Activated naive CD8-positive, alpha-beta T cell treated with anti-CD3 and anti-CD28 coated beads, Interleukin-2, amount 10 ng/mL, durations not matched to agents 7 days and 5 days (primary cell): Measurements from ENCODE around the gene AKR7A3. TPM values are rescaled to one million over a fixed set of nuclear protein-coding genes. Genes with fewer than 3 reads are reported as not detected.

Source experiments
- ATAC-seq: fragments of 150-1000 bp; cut with Tn5 transposase; one replicate; pipeline ENCODE4 v1.10.0; 2021; ENCODE audit warnings: low read depth, moderate library complexity
- POLR2A ChIA-PET: fragments of 350-600 bp; sonication (Branson Sonifier 250); formaldehyde crosslinking; loops from one replicate; lab custom pipeline; 2021; ENCODE audit warnings: antibody characterized with exemption; lab: Charles Lee
- DNase-seq: peaks from one replicate; pipeline ENCODE4 v3.0.0; 2021
- H3K27ac Mint-ChIP-seq: one replicate; pipeline ENCODE4 v1.8.0; 2022; ENCODE audit warnings: mild to moderate bottlenecking, mixed read lengths
- H3K27me3 Mint-ChIP-seq: one replicate; pipeline ENCODE4 v1.8.0; 2022; ENCODE audit warnings: mild to moderate bottlenecking, moderate library complexity, mixed read lengths
- H3K36me3 Mint-ChIP-seq: one replicate; pipeline ENCODE4 v1.8.0; 2021; ENCODE audit warnings: mild to moderate bottlenecking, mixed read lengths
- H3K4me1 Mint-ChIP-seq: one replicate; pipeline ENCODE4 v1.8.0; 2021; ENCODE audit warnings: mixed read lengths
- H3K4me3 Mint-ChIP-seq: one replicate; pipeline ENCODE4 v1.8.0; 2022; ENCODE audit warnings: mild to moderate bottlenecking, moderate library complexity, mixed read lengths
- H3K9me3 Mint-ChIP-seq: one replicate; pipeline ENCODE4 v1.8.0; 2021; ENCODE audit warnings: mixed read lengths
- total RNA-seq, 2 experiments: library from RNA; stranded (reverse); gene quantifications; one replicate each; pipeline ENCODE4 v1.2.3, GENCODE V29; 2021

The AKR7A3 gene
- total RNA-seq, 2 experiments from 2014 or later: 0.83 to 1.0 TPM

GRCh38 chr1:19250629-19251304, 37.8 kb downstream of the AKR7A3 start:
- H3K36me3 Mint-ChIP-seq: peaks cover 2% of the 10 kb centered on the region
- H3K27me3 Mint-ChIP-seq: no peaks in the 10 kb centered on the region
- POLR2A ChIA-PET: interaction anchor here (0.9 to 1.5 kb wide), 5 partner anchors 13 to 398 kb away, joined by 3 to 5 read pairs (median 4); no protein-coding TSS in a partner anchor
- H3K4me1 Mint-ChIP-seq: peaks cover 21% of the 10 kb centered on the region
- DNase-seq (no peak), ATAC-seq (no peak)
- H3K27ac Mint-ChIP-seq: peak overlapping the region; percentile 92
- no peaks in the 10 kb centered on the region for H3K9me3 Mint-ChIP-seq
- peak overlapping the region; percentile 92 for H3K4me3 Mint-ChIP-seq

GRCh38 chr1:19240673-19241538, 47.7 kb downstream of the AKR7A3 start:
- ATAC-seq (peak; percentile 82), DNase-seq (peak; percentile 77)
- H3K36me3 Mint-ChIP-seq: peaks cover 18% of the 10 kb centered on the region
- H3K4me1 Mint-ChIP-seq: no peaks in the 10 kb centered on the region
- H3K27me3 Mint-ChIP-seq: no peaks in the 10 kb centered on the region
- no peaks in the 10 kb centered on the region for H3K9me3 Mint-ChIP-seq
- no peak overlapping the region for H3K4me3 Mint-ChIP-seq
- POLR2A ChIA-PET: interaction anchor here (1.3 kb wide), 1 partner anchor 333 kb away, joined by 3 read pairs; no protein-coding TSS in a partner anchor
- H3K27ac Mint-ChIP-seq: no peak overlapping the region

- H3K27me3 Mint-ChIP-seq: no peaks in the 10 kb centered on the region
- ATAC-seq: no peak
- no peak for DNase-seq
- H3K4me3 Mint-ChIP-seq: no peak overlapping the region
- no peak overlapping the region for H3K27ac Mint-ChIP-seq
- H3K9me3 Mint-ChIP-seq: no peaks in the 10 kb centered on the region
- POLR2A ChIA-PET: no interaction called here
- no peaks in the 10 kb centered on the region for H3K4me1 Mint-ChIP-seq
- H3K36me3 Mint-ChIP-seq: peaks cover 18% of the 10 kb centered on the region
Observed at GRCh38 chr1:19239876-19240275, 48.7 kb downstream of the AKR7A3 start.

- ATAC-seq: no peak
- H3K27ac Mint-ChIP-seq: no peak overlapping the region
- POLR2A ChIA-PET: no interaction called here
- H3K4me1 Mint-ChIP-seq: no peaks in the 10 kb centered on the region
- no peaks in the 10 kb centered on the region for H3K27me3 Mint-ChIP-seq
- H3K4me3 Mint-ChIP-seq: no peak overlapping the region
- DNase-seq: no peak
- no peaks in the 10 kb centered on the region for H3K9me3 Mint-ChIP-seq
- peaks cover 14% of the 10 kb centered on the region for H3K36me3 Mint-ChIP-seq
Observed at GRCh38 chr1:19234224-19234623, 54.3 kb downstream of the AKR7A3 start.

Other genes starting within 250 kb of the AKR7A3 start
- 100 to 1,000 TPM; 139 to 155 TPM for gene UBR4, start 78.5 kb downstream of the AKR7A3 start, total RNA-seq
- 10 to 100 TPM; 35.6 to 37.0 TPM for gene EMC1, start 37.2 kb downstream of the AKR7A3 start, total RNA-seq
- 10 to 100 TPM; 24.8 to 28.2 TPM for gene MRTO4, start 37.0 kb downstream of the AKR7A3 start, total RNA-seq
- gene AKR7A2, start 23.4 kb upstream of the AKR7A3 start, total RNA-seq: 10 to 100 TPM; 48.5 to 49.6 TPM
- 1 to 10 TPM; 9.2 to 9.6 TPM for gene SLC66A1, start 23.6 kb upstream of the AKR7A3 start, total RNA-seq
- gene CAPZB, start 196.8 kb upstream of the AKR7A3 start, total RNA-seq: 100 to 1,000 TPM; 395 to 412 TPM